ENCODE results near the gene MTPN. TPM values are rescaled to one million over a fixed set of nuclear protein-coding genes. Genes with fewer than 3 reads are reported as not detected.

MTPN gene
- total RNA-seq, 3 donors from 2014 or later, result 66.5 to 97.0 (median 85.5) TPM

GRCh38 chr7:135936497-135937217 is 40.5 kb downstream of the MTPN start:
- intact Hi-C loops (cut with DNase I; ENCODE audit: low total_unique reads), result no loop called here
- no peaks in the 10 kb centered on the region for H3K36me3 ChIP-seq
- H3K27me3 ChIP-seq, result no peaks in the 10 kb centered on the region
- H3K27ac ChIP-seq, result no peak overlapping the region
- no peak for DNase-seq (ENCODE audit: low spot score in 2 of 2)
- no peaks in the 10 kb centered on the region for H3K4me1 ChIP-seq
- no peak overlapping the region for H3K4me3 ChIP-seq
- TF ChIP-seq POLR2AphosphoS5 (IDR thresholded peaks at IDR 0.05) (no peak), POLR2A (IDR thresholded peaks at IDR 0.05) (no peak)
- TF ChIP-seq, protein P1, sequence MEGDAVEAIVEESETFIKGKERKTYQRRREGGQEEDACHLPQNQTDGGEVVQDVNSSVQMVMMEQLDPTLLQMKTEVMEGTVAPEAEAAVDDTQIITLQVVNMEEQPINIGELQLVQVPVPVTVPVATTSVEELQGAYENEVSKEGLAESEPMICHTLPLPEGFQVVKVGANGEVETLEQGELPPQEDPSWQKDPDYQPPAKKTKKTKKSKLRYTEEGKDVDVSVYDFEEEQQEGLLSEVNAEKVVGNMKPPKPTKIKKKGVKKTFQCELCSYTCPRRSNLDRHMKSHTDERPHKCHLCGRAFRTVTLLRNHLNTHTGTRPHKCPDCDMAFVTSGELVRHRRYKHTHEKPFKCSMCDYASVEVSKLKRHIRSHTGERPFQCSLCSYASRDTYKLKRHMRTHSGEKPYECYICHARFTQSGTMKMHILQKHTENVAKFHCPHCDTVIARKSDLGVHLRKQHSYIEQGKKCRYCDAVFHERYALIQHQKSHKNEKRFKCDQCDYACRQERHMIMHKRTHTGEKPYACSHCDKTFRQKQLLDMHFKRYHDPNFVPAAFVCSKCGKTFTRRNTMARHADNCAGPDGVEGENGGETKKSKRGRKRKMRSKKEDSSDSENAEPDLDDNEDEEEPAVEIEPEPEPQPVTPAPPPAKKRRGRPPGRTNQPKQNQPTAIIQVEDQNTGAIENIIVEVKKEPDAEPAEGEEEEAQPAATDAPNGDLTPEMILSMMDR (IDR thresholded peaks at IDR 0.05), result no peak
- no peaks in the 10 kb centered on the region for H3K9me3 ChIP-seq

GRCh38 chr7:135934651-135935050 is 42.5 kb downstream of the MTPN start:
- no peaks in the 10 kb centered on the region for H3K9me3 ChIP-seq
- TF ChIP-seq POLR2AphosphoS5 (IDR thresholded peaks at IDR 0.05) (no peak), POLR2A (IDR thresholded peaks at IDR 0.05) (no peak)
- TF ChIP-seq, protein P1 (IDR thresholded peaks at IDR 0.05), result no peak

GRCh38 chr7:135933509-135934188 is 43.5 kb downstream of the MTPN start:
- Histone ChIP-seq H3K27me3 (no peaks in the 10 kb centered on the region), H3K4me3 (no peak overlapping the region), H3K36me3 (no peaks in the 10 kb centered on the region), H3K27ac (no peak overlapping the region), H3K4me1 (no peaks in the 10 kb centered on the region), H3K9me3 (no peaks in the 10 kb centered on the region)
- DNase-seq (ENCODE audit: low spot score in 2 of 2), result no peak
- intact Hi-C loops (cut with DNase I; ENCODE audit: low total_unique reads), result loop anchor here (5.0 kb wide), 1 partner anchor 111 kb away; no protein-coding TSS in a partner anchor
- TF ChIP-seq POLR2A (IDR thresholded peaks at IDR 0.05) (no peak), POLR2AphosphoS5 (IDR thresholded peaks at IDR 0.05) (no peak)
- TF ChIP-seq, protein P1 (IDR thresholded peaks at IDR 0.05), result no peak

More at GRCh38 chr7:135934651-135935050, 42.5 kb downstream of the MTPN start:
- no peak overlapping the region for H3K27ac ChIP-seq
- H3K4me1 ChIP-seq, result no peaks in the 10 kb centered on the region
- no peaks in the 10 kb centered on the region for H3K27me3 ChIP-seq
- no peak overlapping the region for H3K4me3 ChIP-seq
- H3K36me3 ChIP-seq, result no peaks in the 10 kb centered on the region
- intact Hi-C loops (cut with DNase I; ENCODE audit: low total_unique reads), result loop anchor here (5.0 kb wide), 1 partner anchor 112 kb away; no protein-coding TSS in a partner anchor
- no peak for DNase-seq (ENCODE audit: low spot score in 2 of 2)

DNA sequence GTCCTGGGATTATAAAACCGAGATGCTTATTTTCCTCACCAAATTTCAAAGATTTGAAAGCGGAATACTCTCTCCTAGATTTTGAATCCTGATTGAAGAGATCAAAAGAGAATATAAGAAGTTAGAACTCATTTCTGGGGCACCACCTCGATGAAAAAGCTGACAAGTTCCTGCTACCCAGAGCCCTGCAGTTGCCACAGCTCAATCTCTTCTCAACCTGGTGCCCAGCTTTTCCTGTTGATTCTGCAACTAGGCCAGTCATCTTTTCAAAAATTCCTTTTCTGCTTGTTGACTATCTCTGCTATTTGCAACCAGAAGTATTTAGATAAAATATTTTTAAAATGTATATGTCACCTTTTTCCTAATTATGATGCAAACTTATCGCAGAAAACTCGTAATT is 45.0 kb downstream of the MTPN start:
- intact Hi-C loops (cut with DNase I; ENCODE audit: low total_unique reads), result loop anchor here (5.0 kb wide), 1 partner anchor 110 kb away; no protein-coding TSS in a partner anchor
- Histone ChIP-seq H3K27me3 (no peaks in the 10 kb centered on the region), H3K27ac (no peak overlapping the region), H3K4me3 (no peak overlapping the region), H3K9me3 (no peaks in the 10 kb centered on the region), H3K4me1 (no peaks in the 10 kb centered on the region), H3K36me3 (no peaks in the 10 kb centered on the region)
- no peak for TF ChIP-seq POLR2AphosphoS5 (IDR thresholded peaks at IDR 0.05)
- TF ChIP-seq POLR2A (IDR thresholded peaks at IDR 0.05), result no peak
- TF ChIP-seq, protein P1 (IDR thresholded peaks at IDR 0.05), result no peak
- no peak for DNase-seq (ENCODE audit: low spot score in 2 of 2)

All from breast epithelium (tissue), 4 donors.